ENCODE measurements around the gene DNAI1. TPM values are rescaled to one million over a fixed set of nuclear protein-coding genes. Genes with fewer than 3 reads are reported as not detected.

DNAI1 gene
- total RNA-seq, 6 experiments from 2014 or later, result not detected

- no peak overlapping the region for H3K4me3 Mint-ChIP-seq
- no peaks in the 10 kb centered on the region for H3K36me3 Mint-ChIP-seq (ENCODE audit: low read depth)
- no peak overlapping the region for H3K27ac Mint-ChIP-seq
- no peaks in the 10 kb centered on the region for H3K4me1 Mint-ChIP-seq (ENCODE audit: low read depth)
- no peak for DNase-seq
- H3K9me3 Mint-ChIP-seq, result no peaks in the 10 kb centered on the region
- no peak for TF ChIP-seq CTCF (IDR thresholded peaks at IDR 0.05)
- H3K27me3 Mint-ChIP-seq (ENCODE audit: insufficient read depth), result peaks cover 40% of the 10 kb centered on the region
These were observed 95.8 kb downstream of the DNAI1 start for GRCh38 chr9:34554211-34555001.

DNA sequence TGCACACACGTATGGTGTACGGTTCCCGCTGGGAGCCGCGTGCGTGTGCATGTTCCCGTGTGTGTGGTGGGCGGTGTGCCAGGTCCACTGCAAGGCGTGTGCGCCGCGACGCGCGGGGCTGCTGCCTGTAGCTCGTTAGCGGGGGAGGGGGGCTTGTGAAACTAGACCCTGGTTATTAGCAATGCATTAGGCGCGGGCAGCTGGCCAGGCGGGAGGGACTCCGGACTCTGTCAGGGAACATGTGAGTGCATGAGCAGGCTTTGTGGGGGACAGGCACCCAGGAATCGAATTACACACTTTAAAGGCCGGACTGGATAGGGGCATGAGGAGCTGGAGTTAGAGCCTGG, 96.4 kb downstream of the DNAI1 start:
- H3K27me3 Mint-ChIP-seq (ENCODE audit: insufficient read depth), result peaks cover 39% of the 10 kb centered on the region
- TF ChIP-seq CTCF (IDR thresholded peaks at IDR 0.05), result no peak
- H3K4me1 Mint-ChIP-seq (ENCODE audit: low read depth), result peaks cover 2% of the 10 kb centered on the region
- H3K4me3 Mint-ChIP-seq, result no peak overlapping the region
- no peaks in the 10 kb centered on the region for H3K36me3 Mint-ChIP-seq (ENCODE audit: low read depth)
- no peaks in the 10 kb centered on the region for H3K9me3 Mint-ChIP-seq
- DNase-seq, result no peak
- no peak overlapping the region for H3K27ac Mint-ChIP-seq

GRCh38 chr9:34555500-34555899, 96.9 kb downstream of the DNAI1 start:
- TF ChIP-seq CTCF (IDR thresholded peaks at IDR 0.05), result no peak
- H3K27me3 Mint-ChIP-seq (ENCODE audit: insufficient read depth), result peaks cover 44% of the 10 kb centered on the region

DNA sequence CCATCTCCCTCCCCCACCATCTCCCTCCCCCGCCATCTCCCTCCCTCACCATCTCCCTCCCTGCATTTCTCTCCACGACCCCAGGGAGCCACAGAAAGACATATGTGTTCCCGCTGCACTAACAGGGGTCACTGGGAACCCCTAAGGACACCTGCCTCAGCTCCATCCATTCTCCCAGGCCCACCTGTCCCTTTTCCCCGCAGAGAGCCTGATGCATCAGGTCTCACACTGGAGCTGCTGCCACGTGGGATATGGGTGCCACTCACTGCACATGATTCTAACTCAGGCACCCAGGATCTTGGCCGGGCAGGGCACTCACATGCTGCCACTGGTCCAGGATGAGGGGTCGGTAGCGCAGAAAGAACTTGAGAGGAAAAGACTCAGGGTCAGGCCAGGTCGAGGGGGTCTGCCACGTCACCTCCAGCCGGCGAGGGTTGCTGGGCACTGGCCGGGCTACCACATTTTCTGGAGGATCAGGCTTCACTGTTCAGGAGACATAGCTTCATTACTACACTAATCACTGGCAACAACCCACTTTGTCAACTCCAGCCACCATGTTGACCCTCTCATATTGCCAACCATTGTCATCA, 97.4 kb downstream of the DNAI1 start:
- TF ChIP-seq CTCF (IDR thresholded peaks at IDR 0.05), result no peak
- no peak overlapping the region for H3K4me3 Mint-ChIP-seq
- peaks cover 44% of the 10 kb centered on the region for H3K27me3 Mint-ChIP-seq (ENCODE audit: insufficient read depth)

More at GRCh38 chr9:34555500-34555899, 96.9 kb downstream of the DNAI1 start:
- Mint-ChIP-seq H3K9me3 (no peaks in the 10 kb centered on the region), H3K4me3 (no peak overlapping the region), H3K27ac (no peak overlapping the region), H3K36me3 (ENCODE audit: low read depth) (no peaks in the 10 kb centered on the region), H3K4me1 (ENCODE audit: low read depth) (peaks cover 7% of the 10 kb centered on the region)
- no peak for DNase-seq

DNA sequence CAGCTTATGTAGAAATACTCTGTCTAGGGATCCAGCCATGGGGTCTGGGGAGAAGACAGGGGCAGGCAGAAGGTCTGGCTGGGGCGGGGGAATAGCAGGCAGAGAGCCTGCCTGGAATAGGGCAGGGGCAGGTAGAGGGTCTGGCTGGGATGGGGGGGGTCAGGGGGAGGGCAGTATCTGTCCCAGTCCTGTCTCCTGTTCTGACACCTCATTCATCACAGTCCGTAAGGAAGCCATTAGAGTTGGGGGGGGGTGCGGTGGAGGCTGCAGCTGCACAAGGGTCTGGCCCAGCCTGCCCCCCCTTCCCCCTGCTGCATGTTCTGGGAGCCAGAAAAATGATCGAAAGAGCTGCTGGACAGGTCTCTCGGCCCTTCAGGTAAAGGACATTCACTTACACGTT, 98.3 kb downstream of the DNAI1 start:
- DNase-seq, result no peak

More for the DNA sequence above, 97.4 kb downstream of the DNAI1 start:
- peaks cover 7% of the 10 kb centered on the region for H3K4me1 Mint-ChIP-seq (ENCODE audit: low read depth)
- no peaks in the 10 kb centered on the region for H3K9me3 Mint-ChIP-seq
- no peaks in the 10 kb centered on the region for H3K36me3 Mint-ChIP-seq (ENCODE audit: low read depth)
- H3K27ac Mint-ChIP-seq, result no peak overlapping the region
- no peak for DNase-seq

More for the DNA sequence above, 98.3 kb downstream of the DNAI1 start:
- Mint-ChIP-seq H3K27ac (no peak overlapping the region), H3K4me1 (ENCODE audit: low read depth) (peaks cover 7% of the 10 kb centered on the region), H3K36me3 (ENCODE audit: low read depth) (no peaks in the 10 kb centered on the region), H3K27me3 (ENCODE audit: insufficient read depth) (peaks cover 41% of the 10 kb centered on the region), H3K9me3 (no peaks in the 10 kb centered on the region), H3K4me3 (no peak overlapping the region)
- TF ChIP-seq CTCF (IDR thresholded peaks at IDR 0.05), result no peak

All from HFFc6 (cell line).